ENCODE measurements around the gene OGFOD2.

DNA sequence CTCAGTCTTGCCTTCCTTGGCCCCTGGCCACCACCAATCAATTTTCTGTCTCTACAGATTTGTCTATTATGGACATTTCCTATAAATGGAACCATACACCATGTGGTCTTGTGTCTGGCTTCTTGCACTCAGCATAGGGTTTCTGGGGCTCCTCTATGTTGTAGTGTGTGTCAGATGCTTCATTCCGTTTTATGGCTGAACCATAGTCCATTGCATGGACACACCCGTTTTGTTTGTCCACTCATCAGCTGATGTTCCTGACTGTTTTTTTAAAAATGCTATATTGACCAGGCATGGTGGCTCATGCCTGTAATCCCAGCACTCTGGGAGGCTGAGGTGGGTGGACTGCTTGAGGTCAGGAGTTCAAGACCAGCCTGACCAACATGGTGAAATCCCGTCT is 26.4 kb downstream of the OGFOD2 start:
- TF ChIP-seq, protein P1, sequence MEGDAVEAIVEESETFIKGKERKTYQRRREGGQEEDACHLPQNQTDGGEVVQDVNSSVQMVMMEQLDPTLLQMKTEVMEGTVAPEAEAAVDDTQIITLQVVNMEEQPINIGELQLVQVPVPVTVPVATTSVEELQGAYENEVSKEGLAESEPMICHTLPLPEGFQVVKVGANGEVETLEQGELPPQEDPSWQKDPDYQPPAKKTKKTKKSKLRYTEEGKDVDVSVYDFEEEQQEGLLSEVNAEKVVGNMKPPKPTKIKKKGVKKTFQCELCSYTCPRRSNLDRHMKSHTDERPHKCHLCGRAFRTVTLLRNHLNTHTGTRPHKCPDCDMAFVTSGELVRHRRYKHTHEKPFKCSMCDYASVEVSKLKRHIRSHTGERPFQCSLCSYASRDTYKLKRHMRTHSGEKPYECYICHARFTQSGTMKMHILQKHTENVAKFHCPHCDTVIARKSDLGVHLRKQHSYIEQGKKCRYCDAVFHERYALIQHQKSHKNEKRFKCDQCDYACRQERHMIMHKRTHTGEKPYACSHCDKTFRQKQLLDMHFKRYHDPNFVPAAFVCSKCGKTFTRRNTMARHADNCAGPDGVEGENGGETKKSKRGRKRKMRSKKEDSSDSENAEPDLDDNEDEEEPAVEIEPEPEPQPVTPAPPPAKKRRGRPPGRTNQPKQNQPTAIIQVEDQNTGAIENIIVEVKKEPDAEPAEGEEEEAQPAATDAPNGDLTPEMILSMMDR (CRISPR knock-in tag; IDR thresholded peaks at IDR 0.05): no peak
- TF ChIP-seq MXI1 (IDR thresholded peaks at IDR 0.05; ENCODE audit: borderline replicate concordance, low read depth, low read length): no peak
- no peak for TF ChIP-seq SP1 (IDR thresholded peaks at IDR 0.05)
- no peak for TF ChIP-seq SP1 (CRISPR knock-in tag; IDR thresholded peaks at IDR 0.05)
- TF ChIP-seq, protein P2, sequence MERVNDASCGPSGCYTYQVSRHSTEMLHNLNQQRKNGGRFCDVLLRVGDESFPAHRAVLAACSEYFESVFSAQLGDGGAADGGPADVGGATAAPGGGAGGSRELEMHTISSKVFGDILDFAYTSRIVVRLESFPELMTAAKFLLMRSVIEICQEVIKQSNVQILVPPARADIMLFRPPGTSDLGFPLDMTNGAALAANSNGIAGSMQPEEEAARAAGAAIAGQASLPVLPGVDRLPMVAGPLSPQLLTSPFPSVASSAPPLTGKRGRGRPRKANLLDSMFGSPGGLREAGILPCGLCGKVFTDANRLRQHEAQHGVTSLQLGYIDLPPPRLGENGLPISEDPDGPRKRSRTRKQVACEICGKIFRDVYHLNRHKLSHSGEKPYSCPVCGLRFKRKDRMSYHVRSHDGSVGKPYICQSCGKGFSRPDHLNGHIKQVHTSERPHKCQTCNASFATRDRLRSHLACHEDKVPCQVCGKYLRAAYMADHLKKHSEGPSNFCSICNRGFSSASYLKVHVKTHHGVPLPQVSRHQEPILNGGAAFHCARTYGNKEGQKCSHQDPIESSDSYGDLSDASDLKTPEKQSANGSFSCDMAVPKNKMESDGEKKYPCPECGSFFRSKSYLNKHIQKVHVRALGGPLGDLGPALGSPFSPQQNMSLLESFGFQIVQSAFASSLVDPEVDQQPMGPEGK (CRISPR knock-in tag; IDR thresholded peaks at IDR 0.05): no peak
- TF ChIP-seq ZNF614 (CRISPR knock-in tag; IDR thresholded peaks at IDR 0.05; ENCODE audit: borderline replicate concordance): no peak
- TF ChIP-seq ZNF350 (CRISPR knock-in tag; IDR thresholded peaks at IDR 0.05; ENCODE audit: borderline replicate concordance, low read depth): no peak
- no peak for TF ChIP-seq CHCHD3 (CRISPR knock-in tag; IDR thresholded peaks at IDR 0.05)
- TF ChIP-seq ZNF530 (CRISPR knock-in tag; IDR thresholded peaks at IDR 0.05; ENCODE audit: low read depth): no peak
- TF ChIP-seq U2AF2 (IDR thresholded peaks at IDR 0.05; ENCODE audit: low read depth, low read length): no peak
- TF ChIP-seq POLR2A (IDR thresholded peaks at IDR 0.05; ENCODE audit: insufficient read depth in 1 of 2, low read depth in 2 of 2, low read length in 2 of 2): no peak

Data from HepG2 (cell line).